ENCODE results near the gene UTP4. TPM values are rescaled to one million over a fixed set of nuclear protein-coding genes. Genes with fewer than 3 reads are reported as not detected.

The UTP4 gene
- polyA plus RNA-seq, 1 experiment, result 60.7 TPM

GRCh38 chr16:69107316-69107962, 25.0 kb upstream of the UTP4 start:
- no peak for DNase-seq (ENCODE audit: low read depth)
- CTCF ChIA-PET, result interaction anchor here (1.2 kb wide), 1 partner anchor 207 kb away, joined by 3 read pairs; no protein-coding TSS in a partner anchor
- peaks cover 6% of the 10 kb centered on the region; the same call in 1 of the 2 replicates for H3K36me3 ChIP-seq (ENCODE audit: control insufficient read depth, insufficient read depth, low read length)
- TF ChIP-seq, protein P1, sequence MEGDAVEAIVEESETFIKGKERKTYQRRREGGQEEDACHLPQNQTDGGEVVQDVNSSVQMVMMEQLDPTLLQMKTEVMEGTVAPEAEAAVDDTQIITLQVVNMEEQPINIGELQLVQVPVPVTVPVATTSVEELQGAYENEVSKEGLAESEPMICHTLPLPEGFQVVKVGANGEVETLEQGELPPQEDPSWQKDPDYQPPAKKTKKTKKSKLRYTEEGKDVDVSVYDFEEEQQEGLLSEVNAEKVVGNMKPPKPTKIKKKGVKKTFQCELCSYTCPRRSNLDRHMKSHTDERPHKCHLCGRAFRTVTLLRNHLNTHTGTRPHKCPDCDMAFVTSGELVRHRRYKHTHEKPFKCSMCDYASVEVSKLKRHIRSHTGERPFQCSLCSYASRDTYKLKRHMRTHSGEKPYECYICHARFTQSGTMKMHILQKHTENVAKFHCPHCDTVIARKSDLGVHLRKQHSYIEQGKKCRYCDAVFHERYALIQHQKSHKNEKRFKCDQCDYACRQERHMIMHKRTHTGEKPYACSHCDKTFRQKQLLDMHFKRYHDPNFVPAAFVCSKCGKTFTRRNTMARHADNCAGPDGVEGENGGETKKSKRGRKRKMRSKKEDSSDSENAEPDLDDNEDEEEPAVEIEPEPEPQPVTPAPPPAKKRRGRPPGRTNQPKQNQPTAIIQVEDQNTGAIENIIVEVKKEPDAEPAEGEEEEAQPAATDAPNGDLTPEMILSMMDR (IDR thresholded peaks at IDR 0.05; ENCODE audit: insufficient read depth, low read depth, low read length), result no peak
- POLR2A ChIA-PET, result no interaction called here
- H3K27me3 ChIP-seq (ENCODE audit: control insufficient read depth, insufficient read depth, low read length), result peaks cover 2% of the 10 kb centered on the region; the same call in 1 of the 2 replicates
- H3K4me3 ChIP-seq (ENCODE audit: low read depth, low read length), result no peak overlapping the region

GRCh38 chr16:69108064-69108904, 24.2 kb upstream of the UTP4 start:
- TF ChIP-seq, protein P1 (IDR thresholded peaks at IDR 0.05; ENCODE audit: insufficient read depth, low read depth, low read length), result no peak

GRCh38 chr16:69108905-69109252, 23.6 kb upstream of the UTP4 start:
- H3K27me3 ChIP-seq (ENCODE audit: control insufficient read depth, insufficient read depth, low read length), result peaks cover 2% of the 10 kb centered on the region; the same call in 1 of the 2 replicates
- TF ChIP-seq, protein P1 (IDR thresholded peaks at IDR 0.05; ENCODE audit: insufficient read depth, low read depth, low read length), result no peak
- DNase-seq (ENCODE audit: low read depth), result no peak
- peaks cover 6% of the 10 kb centered on the region; the same call in 1 of the 2 replicates for H3K36me3 ChIP-seq (ENCODE audit: control insufficient read depth, insufficient read depth, low read length)
- ChIA-PET POLR2A (no interaction called here), CTCF (interaction anchor here (1.0 kb wide), 1 partner anchor 178 kb away, joined by 3 read pairs; no protein-coding TSS in a partner anchor)
- H3K4me3 ChIP-seq (ENCODE audit: low read depth, low read length), result no peak overlapping the region

More at GRCh38 chr16:69108064-69108904, 24.2 kb upstream of the UTP4 start:
- ChIA-PET CTCF (interaction anchor here (1.0 to 1.2 kb wide), 2 partner anchors 178 to 207 kb away, joined by 3 read pairs; no protein-coding TSS in a partner anchor), POLR2A (no interaction called here)
- H3K4me3 ChIP-seq (ENCODE audit: low read depth, low read length), result no peak overlapping the region
- peaks cover 6% of the 10 kb centered on the region; the same call in 1 of the 2 replicates for H3K36me3 ChIP-seq (ENCODE audit: control insufficient read depth, insufficient read depth, low read length)
- peaks cover 2% of the 10 kb centered on the region; the same call in 1 of the 2 replicates for H3K27me3 ChIP-seq (ENCODE audit: control insufficient read depth, insufficient read depth, low read length)
- DNase-seq (ENCODE audit: low read depth), result no peak

GRCh38 chr16:69109486-69110270, 22.8 kb upstream of the UTP4 start:
- POLR2A ChIA-PET, result no interaction called here
- Histone ChIP-seq H3K36me3 (ENCODE audit: control insufficient read depth, insufficient read depth, low read length) (peaks cover 6% of the 10 kb centered on the region; the same call in 1 of the 2 replicates), H3K27me3 (ENCODE audit: control insufficient read depth, insufficient read depth, low read length) (peaks cover 2% of the 10 kb centered on the region; the same call in 1 of the 2 replicates), H3K4me3 (ENCODE audit: low read depth, low read length) (no peak overlapping the region)
- DNase-seq (ENCODE audit: low read depth), result no peak
- TF ChIP-seq, protein P1 (IDR thresholded peaks at IDR 0.05; ENCODE audit: insufficient read depth, low read depth, low read length), result no peak
- CTCF ChIA-PET, result interaction anchor here (1.0 kb wide), 1 partner anchor 179 kb away, joined by 3 read pairs; no protein-coding TSS in a partner anchor

Measured in BJ (cell line).